HCT116 (cell line): ENCODE data around the gene STAB1. TPM values are rescaled to one million over a fixed set of nuclear protein-coding genes. Genes with fewer than 3 reads are reported as not detected.

Source experiments
- ATAC-seq: fragments of 200-7000 bp; cut with Tn5 transposase; 2 replicates; pipeline ENCODE4 v1.9.1; 2020; ENCODE audit warnings: mild to moderate bottlenecking, moderate library complexity
- BruUV-seq: library from RNA; stranded (reverse); fragments of 400-500 nt; replicated peaks from 2 replicates; lab custom pipeline; 2021; lab: Mats Ljungman, UMichigan
- CTCF ChIA-PET: fragments of 300-600 bp; sonication (Branson Sonifier 250); formaldehyde crosslinking; loops from one replicate; lab custom pipeline; 2021; ENCODE audit warnings: antibody characterized with exemption; lab: Charles Lee
- POLR2A ChIA-PET: fragments of 300-600, 350-600 bp; sonication (Branson Sonifier 250); formaldehyde crosslinking; loops from one replicate; lab custom pipeline; 2021; ENCODE audit warnings: antibody characterized with exemption; lab: Charles Lee
- RAD21 ChIA-PET, 2 experiments: fragments of 300-600 bp; sonication (Branson Sonifier 250); formaldehyde crosslinking; loops; one replicate each; lab custom pipeline; 2023; ENCODE audit warnings: low total read pairs in 2 of 2; ENCODE audit not compliant: uncharacterized antibody in 2 of 2, unreplicated experiment in 2 of 2, low non-redundant PET in 1 of 2; lab: Charles Lee
- DNase-seq: peaks from one replicate; pipeline ENCODE4 v3.0.0-alpha.2; 2010; ENCODE audit warnings: low read depth, low spot score
- H2AFZ ChIP-seq: fragments of 200-600 bp; shearing (Covaris generic), sonication (generic); 2 replicates; pipeline ENCODE4 v1.6.1; 2017; ENCODE audit warnings: low read depth, mixed run types, mixed read lengths, antibody characterized with exemption, low read length; ENCODE audit not compliant: poor library complexity, severe bottlenecking
- H3K27ac ChIP-seq: 2 replicates; pipeline ENCODE4 v1.5.1; 2012; ENCODE audit warnings: low read depth, low read length
- H3K27me3 ChIP-seq: fragments of 200-600 bp; sonication (generic); 2 replicates; pipeline ENCODE4 v1.6.1; 2016; ENCODE audit warnings: mixed run types, low read length, mixed read lengths; ENCODE audit not compliant: insufficient read depth
- H3K36me3 ChIP-seq, 2 experiments: fragments of 200-500 bp in 1 of 2; fragments of 200-600 bp in 1 of 2; sonication (Bioruptor generic) in 1 of 2; sonication (generic) in 1 of 2; 2 replicates each; pipeline versions ENCODE4 v1.5.1 to v1.6.1; 2014 to 2016; ENCODE audit warnings: low read length in 2 of 2, inconsistent platforms in 1 of 2, mixed read lengths in 1 of 2, mixed run types in 1 of 2; ENCODE audit not compliant: insufficient read depth in 2 of 2, control insufficient read depth in 1 of 2
- H3K4me1 ChIP-seq, 2 experiments: fragments of 200-600 bp in 1 of 2; sonication (generic) in 1 of 2; 2 replicates each; pipeline versions ENCODE4 v1.5.1 to v1.6.1; 2012 to 2017; ENCODE audit warnings: low read length in 2 of 2, inconsistent platforms in 1 of 2, mild to moderate bottlenecking in 1 of 2, mixed read lengths in 1 of 2, mixed run types in 1 of 2, moderate library complexity in 1 of 2; ENCODE audit not compliant: insufficient read depth in 2 of 2, control insufficient read depth in 1 of 2
- H3K4me2 ChIP-seq: fragments of 200-600 bp; sonication (generic); 2 replicates; pipeline ENCODE4 v1.6.1; 2017; ENCODE audit warnings: mixed run types, low read length, mixed read lengths
- H3K4me3 ChIP-seq, 2 experiments: fragments of 200-600 bp in 1 of 2; sonication (generic) in 1 of 2; replicated peaks in 1 of 2; 2 replicates each; pipeline ENCODE4 v1.5.1; 2011 to 2016; ENCODE audit warnings: low read length in 2 of 2, control low read depth in 1 of 2, low read depth in 1 of 2, mild to moderate bottlenecking in 1 of 2, mixed read lengths in 1 of 2, mixed run types in 1 of 2
- H3K79me2 ChIP-seq: fragments of 200-600 bp; sonication (generic); 2 replicates; pipeline ENCODE4 v1.6.1; 2017; ENCODE audit warnings: mild to moderate bottlenecking, mixed run types, low read length, moderate library complexity, mixed read lengths; ENCODE audit not compliant: insufficient read depth
- H3K9ac ChIP-seq: fragments of 200-600 bp; sonication (generic); 2 replicates; pipeline ENCODE4 v1.6.1; 2016; ENCODE audit warnings: low read length, mixed read lengths
- H3K9me2 ChIP-seq: fragments of 200-600 bp; sonication (generic), shearing (Covaris generic); 2 replicates; pipeline ENCODE4 v1.6.1; 2017; ENCODE audit warnings: mixed run types, mild to moderate bottlenecking, moderate library complexity; ENCODE audit not compliant: insufficient read depth
- H3K9me3 ChIP-seq, 2 experiments: fragments of 200-500 bp in 1 of 2; fragments of 200-600 bp in 1 of 2; sonication (Bioruptor generic) in 1 of 2; sonication (generic) in 1 of 2; 2 replicates each; pipeline ENCODE4 v1.6.1; 2014 to 2017; ENCODE audit warnings: low read length in 2 of 2, mixed read lengths in 2 of 2, inconsistent platforms in 1 of 2, low read depth in 1 of 2, mild to moderate bottlenecking in 1 of 2, mixed run types in 1 of 2, moderate library complexity in 1 of 2; ENCODE audit not compliant: control insufficient read depth in 1 of 2, insufficient read depth in 1 of 2
- H4K20me1 ChIP-seq: fragments of 200-600 bp; sonication (generic), shearing (Covaris generic); 2 replicates; pipeline ENCODE4 v1.6.1; 2017; ENCODE audit warnings: mixed run types, mild to moderate bottlenecking, moderate library complexity; ENCODE audit not compliant: insufficient read depth
- CEBPB ChIP-seq: IDR thresholded peaks from 2 replicates; pipeline ENCODE4 v1.6.1; 2012; ENCODE audit warnings: low read depth
- CTCF ChIP-seq, 3 experiments: fragments of 200-600 bp in 1 of 3; sonication (generic) in 1 of 3; IDR thresholded peaks in 2 of 3; conservative IDR thresholded peaks in 1 of 3; 2 replicates each; pipeline ENCODE4 v1.5.1; 2012 to 2017; ENCODE audit warnings: low read depth in 2 of 3, low read length in 2 of 3, antibody characterized with exemption in 1 of 3, borderline replicate concordance in 1 of 3, control low read depth in 1 of 3, mild to moderate bottlenecking in 1 of 3, mixed read lengths in 1 of 3, mixed run types in 1 of 3, moderate library complexity in 1 of 3; ENCODE audit not compliant: insufficient read depth in 1 of 3
- MAX ChIP-seq: IDR thresholded peaks from 2 replicates; pipeline ENCODE4 v1.6.1; 2012
- POLR2AphosphoS5 ChIP-seq: IDR thresholded peaks from 2 replicates; pipeline ENCODE4 v1.6.1; 2011; ENCODE audit warnings: mild to moderate bottlenecking, low read depth, low read length, moderate library complexity
- RAD21 ChIP-seq: IDR thresholded peaks from 2 replicates; pipeline ENCODE4 v1.6.1; 2012; ENCODE audit warnings: low read depth, mild to moderate bottlenecking
- REST ChIP-seq: IDR thresholded peaks from 2 replicates; pipeline ENCODE4 v1.6.1; 2012; ENCODE audit warnings: low read depth
- intact Hi-C: fragments of 100-400 bp; cut with micrococcal nuclease; formaldehyde crosslinking; loops from 2 replicates; pipeline ENCODE4 v1.10.0; 2022
- total RNA-seq: library from RNA; stranded (reverse); gene quantifications from one replicate; pipeline ENCODE4 v1.2.1, GENCODE V29; 2021; ENCODE audit not compliant: unreplicated experiment

STAB1 gene
- total RNA-seq, 1 experiment from 2014 or later = 0.44 TPM

- ChIA-PET CTCF (no interaction called here), POLR2A (no interaction called here), RAD21 (no interaction called here)
- Histone ChIP-seq H3K4me2 (no peak overlapping the region), H3K9ac (no peak overlapping the region), H3K9me2 (no peaks in the 10 kb centered on the region), H4K20me1 (no peaks in the 10 kb centered on the region), H3K27ac (no peak overlapping the region), H2AFZ (no peak overlapping the region), H3K9me3 (no peaks in the 10 kb centered on the region), H3K36me3 (peaks cover 28 to 30% of the 10 kb centered on the region in 2 experiments; a peak in 3 of 4 replicates), H3K4me1 (no peaks in the 10 kb centered on the region), H3K27me3 (no peaks in the 10 kb centered on the region), H3K4me3 (no peak overlapping the region), H3K79me2 (no peaks in the 10 kb centered on the region)
- no TSS peak for BruUV-seq
- ATAC-seq (peak; percentile 63), DNase-seq (no peak)
- TF ChIP-seq RAD21 (peak; percentile 9; the same call in 1 of the 2 replicates), REST (no peak), POLR2AphosphoS5 (no peak), MAX (no peak), CTCF (IDR thresholded peaks at IDR 0.05 in 2 of 3, conservative IDR thresholded peaks at IDR 0.05 in 1 of 3; ENCODE audit: borderline replicate concordance in 1 of 3, insufficient read depth in 1 of 3, low read depth in 2 of 3, low read length in 2 of 3) (peak in 2 of 3 experiments; percentile 56 to 69; a peak in 3 of 6 replicates), CEBPB (no peak)
- intact Hi-C loops = no loop called here
Measured at GRCh38 chr3:52481819-52482521, 13.2 kb upstream of the STAB1 start.
